GM23338 (cell line): Measurements from ENCODE around the gene FBXW8. TPM values are rescaled to one million over a fixed set of nuclear protein-coding genes. Genes with fewer than 3 reads are reported as not detected.

ENCODE experiments used
- ATAC-seq: fragments of 200-7000 bp; cut with Tn5 transposase; 3 replicates; pipeline ENCODE4 v1.9.1; 2020
- DNase-seq: peaks from one replicate; pipeline ENCODE4 v3.0.0-alpha.2; 2015; ENCODE audit warnings: low spot score
- H2AFZ ChIP-seq: fragments of 200-600 bp; sonication (generic); 2 replicates; pipeline ENCODE4 v1.8.0; 2016; ENCODE audit warnings: antibody characterized with exemption, mild to moderate bottlenecking, moderate library complexity
- H3F3A ChIP-seq: fragments of 200-600 bp; sonication (generic); replicated peaks from 2 replicates; pipeline ENCODE4 v1.8.0; 2017; ENCODE audit warnings: antibody characterized with exemption, mixed run types, low read depth
- H3K27ac ChIP-seq: fragments of 200-600 bp; sonication (generic); 2 replicates; pipeline ENCODE4 v1.6.1; 2016; ENCODE audit warnings: low read depth
- H3K27me3 ChIP-seq: fragments of 200-600 bp; sonication (generic); 2 replicates; pipeline ENCODE4 v1.8.0; 2016; ENCODE audit warnings: mild to moderate bottlenecking, mixed run types, moderate library complexity; ENCODE audit not compliant: insufficient read depth
- H3K36me3 ChIP-seq: fragments of 200-600 bp; sonication (generic); 2 replicates; pipeline ENCODE4 v1.8.0; 2016; ENCODE audit warnings: mild to moderate bottlenecking; ENCODE audit not compliant: insufficient read depth
- H3K4me1 ChIP-seq: fragments of 200-600 bp; sonication (generic); 2 replicates; pipeline ENCODE4 v1.8.0; 2016; ENCODE audit warnings: mild to moderate bottlenecking, moderate library complexity; ENCODE audit not compliant: insufficient read depth
- H3K4me2 ChIP-seq: fragments of 200-600 bp; sonication (generic); 2 replicates; pipeline ENCODE4 v1.7.1; 2017; ENCODE audit warnings: mixed run types
- H3K4me3 ChIP-seq: fragments of 200-600 bp; sonication (generic); 2 replicates; pipeline ENCODE4 v1.6.1; 2016; ENCODE audit warnings: mixed run types
- H3K79me2 ChIP-seq: fragments of 200-600 bp; sonication (generic); replicated peaks from 2 replicates; pipeline ENCODE4 v1.8.0; 2017; ENCODE audit warnings: mild to moderate bottlenecking; ENCODE audit not compliant: insufficient read depth
- H3K9me2 ChIP-seq: fragments of 200-600 bp; sonication (generic); 2 replicates; pipeline ENCODE4 v1.8.0; 2017; ENCODE audit not compliant: insufficient read depth
- H4K20me1 ChIP-seq: fragments of 200-600 bp; sonication (generic); replicated peaks from 2 replicates; pipeline ENCODE4 v1.8.0; 2017; ENCODE audit warnings: mild to moderate bottlenecking; ENCODE audit not compliant: insufficient read depth
- H3K27ac Mint-ChIP-seq: 2 replicates; pipeline ENCODE4 v1.8.0; 2020; ENCODE audit warnings: inconsistent platforms, mild to moderate bottlenecking, moderate library complexity, mixed read lengths
- H3K27me3 Mint-ChIP-seq: 3 replicates; pipeline ENCODE4 v1.8.0; 2022; ENCODE audit warnings: low read depth, mild to moderate bottlenecking, moderate library complexity, mixed read lengths, inconsistent platforms; ENCODE audit not compliant: insufficient read depth, poor library complexity
- H3K36me3 Mint-ChIP-seq: 3 replicates; pipeline ENCODE4 v1.8.0; 2021; ENCODE audit warnings: low read depth, mild to moderate bottlenecking, inconsistent platforms, moderate library complexity, mixed read lengths
- H3K4me1 Mint-ChIP-seq: 3 replicates; pipeline ENCODE4 v1.8.0; 2020; ENCODE audit warnings: mild to moderate bottlenecking, inconsistent platforms, mixed read lengths
- H3K4me3 Mint-ChIP-seq: 3 replicates; pipeline ENCODE4 v1.8.0; 2021; ENCODE audit warnings: moderate library complexity, mild to moderate bottlenecking, inconsistent platforms, mixed read lengths
- H3K9me3 Mint-ChIP-seq: 3 replicates; pipeline ENCODE4 v1.8.0; 2020; ENCODE audit warnings: moderate library complexity, mild to moderate bottlenecking, inconsistent platforms, mixed read lengths
- CREB1 ChIP-seq: fragments of 250-450 bp; sonication (Bioruptor Pico); IDR thresholded peaks from 2 replicates; pipeline ENCODE4 v1.5.0; 2020; ENCODE audit warnings: low read depth, mild to moderate bottlenecking, moderate library complexity
- EZH2 ChIP-seq: fragments of 200-600 bp; sonication (generic); IDR thresholded peaks from one replicate; pipeline ENCODE4 v1.8.0; 2017; ENCODE audit warnings: antibody characterized with exemption, mild to moderate bottlenecking, low read depth; ENCODE audit not compliant: unreplicated experiment
- EZH2phosphoT487 ChIP-seq: fragments of 200-600 bp; sonication (generic); IDR thresholded peaks from one replicate; pipeline ENCODE4 v1.8.1; 2018; ENCODE audit warnings: antibody characterized with exemption; ENCODE audit not compliant: unreplicated experiment
- JUNB ChIP-seq: IDR thresholded peaks from one replicate; pipeline ENCODE4 v1.6.1; 2016; ENCODE audit warnings: antibody characterized with exemption; ENCODE audit not compliant: unreplicated experiment
- NANOG ChIP-seq: IDR thresholded peaks from 2 replicates; pipeline ENCODE4 v1.6.1; 2016; ENCODE audit warnings: antibody characterized with exemption, borderline replicate concordance
- POLR2AphosphoS5 ChIP-seq: IDR thresholded peaks from 2 replicates; pipeline ENCODE4 v1.6.1; 2016; ENCODE audit warnings: antibody characterized with exemption, low read depth
- STAT1 ChIP-seq: IDR thresholded peaks from one replicate; pipeline ENCODE4 v1.6.1; 2016; ENCODE audit warnings: antibody characterized with exemption; ENCODE audit not compliant: unreplicated experiment
- ZNF114 ChIP-seq: fragments of 250-450 bp; sonication (Bioruptor Pico); IDR thresholded peaks from 2 replicates; pipeline ENCODE4 v1.5.0; 2020; ENCODE audit warnings: mild to moderate bottlenecking, moderate library complexity
- ZNF331 ChIP-seq: fragments of 250-450 bp; sonication (Bioruptor Pico); IDR thresholded peaks from 2 replicates; pipeline ENCODE4 v1.5.0; 2020; ENCODE audit warnings: low read depth, mild to moderate bottlenecking, moderate library complexity
- polyA plus RNA-seq: library from polyadenylated mRNA; unstranded; fragments of >200 nt; fragmentation: Nextera tagmentation; extraction: Ambion mirVana; gene quantifications from 2 replicates; pipeline ENCODE4 v1.2.1, GENCODE V29; 2016
- total RNA-seq: library from RNA; depleted of rRNA; stranded (reverse); fragments of >200 nt; shearing (Covaris generic); gene quantifications from 2 replicates; pipeline ENCODE4 v1.2.3, GENCODE V29; 2014
- TF ChIP-seq, protein P1 (sequence below), 2 experiments: fragments of 200-600 bp in 1 of 2; sonication (generic) in 1 of 2; conservative IDR thresholded peaks; 2 replicates each; pipeline versions ENCODE4 v1.5.1 to v1.6.1; 2016 to 2017; ENCODE audit warnings: antibody characterized with exemption in 2 of 2, low read depth in 2 of 2, mild to moderate bottlenecking in 2 of 2, moderate library complexity in 1 of 2
- TF ChIP-seq, protein P2 (sequence below): fragments of 250-450 bp; sonication (Bioruptor Pico); IDR thresholded peaks from 2 replicates; pipeline ENCODE4 v1.5.0; 2020; ENCODE audit warnings: mild to moderate bottlenecking, moderate library complexity
- TF ChIP-seq, protein P3 (sequence below): IDR thresholded peaks from one replicate; pipeline ENCODE4 v1.6.1; 2018; ENCODE audit warnings: antibody characterized with exemption; ENCODE audit not compliant: unreplicated experiment

Gene FBXW8
- total and polyA plus RNA-seq, 2 experiments from 2014 or later, result 4.6 to 13.9 TPM

DNA sequence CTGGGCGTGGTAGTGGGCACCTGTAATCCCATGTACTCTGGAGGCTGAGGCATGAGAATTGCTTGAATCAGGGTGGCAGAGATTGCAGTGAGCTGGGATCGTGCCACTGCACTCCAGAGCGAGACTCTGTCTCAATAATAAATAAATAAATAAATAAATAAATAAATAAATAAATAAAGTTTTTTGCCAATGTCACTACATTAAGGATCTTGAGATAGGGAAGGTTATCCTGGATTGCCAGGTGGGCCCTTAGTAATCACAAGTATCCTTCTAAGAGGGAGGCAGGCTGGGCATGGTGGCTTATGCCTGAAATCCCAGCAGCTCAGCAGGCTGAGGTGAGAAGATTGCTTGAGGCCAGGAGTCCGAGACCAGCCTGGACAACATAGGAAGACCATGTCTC lies 4.5 kb upstream of the FBXW8 start (continued):
- TF ChIP-seq, protein P1, sequence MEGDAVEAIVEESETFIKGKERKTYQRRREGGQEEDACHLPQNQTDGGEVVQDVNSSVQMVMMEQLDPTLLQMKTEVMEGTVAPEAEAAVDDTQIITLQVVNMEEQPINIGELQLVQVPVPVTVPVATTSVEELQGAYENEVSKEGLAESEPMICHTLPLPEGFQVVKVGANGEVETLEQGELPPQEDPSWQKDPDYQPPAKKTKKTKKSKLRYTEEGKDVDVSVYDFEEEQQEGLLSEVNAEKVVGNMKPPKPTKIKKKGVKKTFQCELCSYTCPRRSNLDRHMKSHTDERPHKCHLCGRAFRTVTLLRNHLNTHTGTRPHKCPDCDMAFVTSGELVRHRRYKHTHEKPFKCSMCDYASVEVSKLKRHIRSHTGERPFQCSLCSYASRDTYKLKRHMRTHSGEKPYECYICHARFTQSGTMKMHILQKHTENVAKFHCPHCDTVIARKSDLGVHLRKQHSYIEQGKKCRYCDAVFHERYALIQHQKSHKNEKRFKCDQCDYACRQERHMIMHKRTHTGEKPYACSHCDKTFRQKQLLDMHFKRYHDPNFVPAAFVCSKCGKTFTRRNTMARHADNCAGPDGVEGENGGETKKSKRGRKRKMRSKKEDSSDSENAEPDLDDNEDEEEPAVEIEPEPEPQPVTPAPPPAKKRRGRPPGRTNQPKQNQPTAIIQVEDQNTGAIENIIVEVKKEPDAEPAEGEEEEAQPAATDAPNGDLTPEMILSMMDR (conservative IDR thresholded peaks at IDR 0.05; ENCODE audit: low read depth in 2 of 2), result no peak
- no peak for TF ChIP-seq NANOG
- TF ChIP-seq, protein P2, sequence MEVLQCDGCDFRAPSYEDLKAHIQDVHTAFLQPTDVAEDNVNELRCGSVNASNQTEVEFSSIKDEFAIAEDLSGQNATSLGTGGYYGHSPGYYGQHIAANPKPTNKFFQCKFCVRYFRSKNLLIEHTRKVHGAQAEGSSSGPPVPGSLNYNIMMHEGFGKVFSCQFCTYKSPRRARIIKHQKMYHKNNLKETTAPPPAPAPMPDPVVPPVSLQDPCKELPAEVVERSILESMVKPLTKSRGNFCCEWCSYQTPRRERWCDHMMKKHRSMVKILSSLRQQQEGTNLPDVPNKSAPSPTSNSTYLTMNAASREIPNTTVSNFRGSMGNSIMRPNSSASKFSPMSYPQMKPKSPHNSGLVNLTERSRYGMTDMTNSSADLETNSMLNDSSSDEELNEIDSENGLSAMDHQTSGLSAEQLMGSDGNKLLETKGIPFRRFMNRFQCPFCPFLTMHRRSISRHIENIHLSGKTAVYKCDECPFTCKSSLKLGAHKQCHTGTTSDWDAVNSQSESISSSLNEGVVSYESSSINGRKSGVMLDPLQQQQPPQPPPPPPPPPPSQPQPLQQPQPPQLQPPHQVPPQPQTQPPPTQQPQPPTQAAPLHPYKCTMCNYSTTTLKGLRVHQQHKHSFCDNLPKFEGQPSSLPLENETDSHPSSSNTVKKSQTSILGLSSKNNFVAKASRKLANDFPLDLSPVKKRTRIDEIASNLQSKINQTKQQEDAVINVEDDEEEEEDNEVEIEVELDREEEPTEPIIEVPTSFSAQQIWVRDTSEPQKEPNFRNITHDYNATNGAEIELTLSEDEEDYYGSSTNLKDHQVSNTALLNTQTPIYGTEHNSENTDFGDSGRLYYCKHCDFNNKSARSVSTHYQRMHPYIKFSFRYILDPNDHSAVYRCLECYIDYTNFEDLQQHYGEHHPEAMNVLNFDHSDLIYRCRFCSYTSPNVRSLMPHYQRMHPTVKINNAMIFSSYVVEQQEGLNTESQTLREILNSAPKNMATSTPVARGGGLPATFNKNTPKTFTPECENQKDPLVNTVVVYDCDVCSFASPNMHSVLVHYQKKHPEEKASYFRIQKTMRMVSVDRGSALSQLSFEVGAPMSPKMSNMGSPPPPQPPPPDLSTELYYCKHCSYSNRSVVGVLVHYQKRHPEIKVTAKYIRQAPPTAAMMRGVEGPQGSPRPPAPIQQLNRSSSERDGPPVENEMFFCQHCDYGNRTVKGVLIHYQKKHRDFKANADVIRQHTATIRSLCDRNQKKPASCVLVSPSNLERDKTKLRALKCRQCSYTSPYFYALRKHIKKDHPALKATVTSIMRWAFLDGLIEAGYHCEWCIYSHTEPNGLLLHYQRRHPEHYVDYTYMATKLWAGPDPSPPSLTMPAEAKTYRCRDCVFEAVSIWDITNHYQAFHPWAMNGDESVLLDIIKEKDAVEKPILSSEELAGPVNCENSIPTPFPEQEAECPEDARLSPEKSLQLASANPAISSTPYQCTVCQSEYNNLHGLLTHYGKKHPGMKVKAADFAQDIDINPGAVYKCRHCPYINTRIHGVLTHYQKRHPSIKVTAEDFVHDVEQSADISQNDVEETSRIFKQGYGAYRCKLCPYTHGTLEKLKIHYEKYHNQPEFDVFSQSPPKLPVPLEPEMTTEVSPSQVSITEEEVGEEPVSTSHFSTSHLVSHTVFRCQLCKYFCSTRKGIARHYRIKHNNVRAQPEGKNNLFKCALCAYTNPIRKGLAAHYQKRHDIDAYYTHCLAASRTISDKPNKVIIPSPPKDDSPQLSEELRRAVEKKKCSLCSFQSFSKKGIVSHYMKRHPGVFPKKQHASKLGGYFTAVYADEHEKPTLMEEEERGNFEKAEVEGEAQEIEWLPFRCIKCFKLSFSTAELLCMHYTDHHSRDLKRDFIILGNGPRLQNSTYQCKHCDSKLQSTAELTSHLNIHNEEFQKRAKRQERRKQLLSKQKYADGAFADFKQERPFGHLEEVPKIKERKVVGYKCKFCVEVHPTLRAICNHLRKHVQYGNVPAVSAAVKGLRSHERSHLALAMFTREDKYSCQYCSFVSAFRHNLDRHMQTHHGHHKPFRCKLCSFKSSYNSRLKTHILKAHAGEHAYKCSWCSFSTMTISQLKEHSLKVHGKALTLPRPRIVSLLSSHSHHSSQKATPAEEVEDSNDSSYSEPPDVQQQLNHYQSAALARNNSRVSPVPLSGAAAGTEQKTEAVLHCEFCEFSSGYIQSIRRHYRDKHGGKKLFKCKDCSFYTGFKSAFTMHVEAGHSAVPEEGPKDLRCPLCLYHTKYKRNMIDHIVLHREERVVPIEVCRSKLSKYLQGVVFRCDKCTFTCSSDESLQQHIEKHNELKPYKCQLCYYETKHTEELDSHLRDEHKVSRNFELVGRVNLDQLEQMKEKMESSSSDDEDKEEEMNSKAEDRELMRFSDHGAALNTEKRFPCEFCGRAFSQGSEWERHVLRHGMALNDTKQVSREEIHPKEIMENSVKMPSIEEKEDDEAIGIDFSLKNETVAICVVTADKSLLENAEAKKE (CRISPR knock-in tag), result no peak

DNA sequence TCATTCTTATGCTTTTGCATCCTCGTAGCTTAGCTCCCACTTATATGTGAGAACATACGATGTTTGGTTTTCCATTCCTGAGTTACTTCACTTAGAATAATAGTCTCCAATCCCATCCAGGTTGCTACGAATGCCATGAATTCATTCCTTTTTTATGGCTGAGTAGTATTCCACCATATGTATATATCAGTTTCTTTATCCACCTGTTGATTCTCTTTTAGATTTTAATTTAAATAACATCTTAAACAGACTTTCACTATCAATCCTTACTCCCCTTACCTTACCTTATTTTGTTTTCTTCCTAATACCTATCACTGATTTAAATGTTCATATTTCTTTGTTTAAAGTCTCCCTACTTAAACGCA lies 488 bp upstream of the FBXW8 start:
- H3K4me3 ChIP-seq, result peak overlapping the region; percentile 54
- no peaks in the 10 kb centered on the region; the same call in 1 of the 2 replicates for H3K9me2 ChIP-seq
- Mint-ChIP-seq H3K27ac (peak overlapping the region; percentile 91; the same call in 1 of the 2 replicates), H3K4me1 (peaks cover 10% of the 10 kb centered on the region; the same call in 2 of the 3 replicates), H3K9me3 (no peaks in the 10 kb centered on the region), H3K27me3 (peaks cover 10% of the 10 kb centered on the region), H3K4me3 (peak overlapping the region; percentile 87), H3K36me3 (peaks cover 15% of the 10 kb centered on the region; the same call in 2 of the 3 replicates)
- DNase-seq, result no peak
- peaks cover 32% of the 10 kb centered on the region for H3K79me2 ChIP-seq
- H3K27me3 ChIP-seq, result no peaks in the 10 kb centered on the region
- peaks cover 8% of the 10 kb centered on the region; the same call in 1 of the 2 replicates for H4K20me1 ChIP-seq
- ATAC-seq, result no peak
- H2AFZ ChIP-seq, result peak overlapping the region; percentile 88
- H3K27ac ChIP-seq, result peak overlapping the region; percentile 60; the same call in 1 of the 2 replicates
- no peaks in the 10 kb centered on the region for H3F3A ChIP-seq
- peak overlapping the region; percentile 96 for H3K4me2 ChIP-seq
- H3K36me3 ChIP-seq, result no peaks in the 10 kb centered on the region
- H3K4me1 ChIP-seq, result no peaks in the 10 kb centered on the region; the same call in 1 of the 2 replicates
- TF ChIP-seq STAT1 (no peak), POLR2AphosphoS5 (no peak), EZH2 (no peak), ZNF331 (CRISPR knock-in tag) (no peak), CREB1 (CRISPR knock-in tag) (no peak), EZH2phosphoT487 (no peak), ZNF114 (CRISPR knock-in tag) (no peak), JUNB (no peak), NANOG (no peak)
- TF ChIP-seq, protein P3, sequence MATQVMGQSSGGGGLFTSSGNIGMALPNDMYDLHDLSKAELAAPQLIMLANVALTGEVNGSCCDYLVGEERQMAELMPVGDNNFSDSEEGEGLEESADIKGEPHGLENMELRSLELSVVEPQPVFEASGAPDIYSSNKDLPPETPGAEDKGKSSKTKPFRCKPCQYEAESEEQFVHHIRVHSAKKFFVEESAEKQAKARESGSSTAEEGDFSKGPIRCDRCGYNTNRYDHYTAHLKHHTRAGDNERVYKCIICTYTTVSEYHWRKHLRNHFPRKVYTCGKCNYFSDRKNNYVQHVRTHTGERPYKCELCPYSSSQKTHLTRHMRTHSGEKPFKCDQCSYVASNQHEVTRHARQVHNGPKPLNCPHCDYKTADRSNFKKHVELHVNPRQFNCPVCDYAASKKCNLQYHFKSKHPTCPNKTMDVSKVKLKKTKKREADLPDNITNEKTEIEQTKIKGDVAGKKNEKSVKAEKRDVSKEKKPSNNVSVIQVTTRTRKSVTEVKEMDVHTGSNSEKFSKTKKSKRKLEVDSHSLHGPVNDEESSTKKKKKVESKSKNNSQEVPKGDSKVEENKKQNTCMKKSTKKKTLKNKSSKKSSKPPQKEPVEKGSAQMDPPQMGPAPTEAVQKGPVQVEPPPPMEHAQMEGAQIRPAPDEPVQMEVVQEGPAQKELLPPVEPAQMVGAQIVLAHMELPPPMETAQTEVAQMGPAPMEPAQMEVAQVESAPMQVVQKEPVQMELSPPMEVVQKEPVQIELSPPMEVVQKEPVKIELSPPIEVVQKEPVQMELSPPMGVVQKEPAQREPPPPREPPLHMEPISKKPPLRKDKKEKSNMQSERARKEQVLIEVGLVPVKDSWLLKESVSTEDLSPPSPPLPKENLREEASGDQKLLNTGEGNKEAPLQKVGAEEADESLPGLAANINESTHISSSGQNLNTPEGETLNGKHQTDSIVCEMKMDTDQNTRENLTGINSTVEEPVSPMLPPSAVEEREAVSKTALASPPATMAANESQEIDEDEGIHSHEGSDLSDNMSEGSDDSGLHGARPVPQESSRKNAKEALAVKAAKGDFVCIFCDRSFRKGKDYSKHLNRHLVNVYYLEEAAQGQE, result no peak
- TF ChIP-seq, protein P1 (conservative IDR thresholded peaks at IDR 0.05; ENCODE audit: low read depth in 2 of 2), result no peak
